Fibroblast of lung (primary cell): ENCODE data around the gene BCL10. TPM values are rescaled to one million over a fixed set of nuclear protein-coding genes. Genes with fewer than 3 reads are reported as not detected.

Experiments used
- DNase-seq, 2 donors: peaks; one replicate each; pipeline versions ENCODE4 v3.0.0 to v3.0.0-alpha.2; 2010; ENCODE audit warnings: low read depth in 2 of 2
- H2AFZ ChIP-seq: 2 replicates; pipeline ENCODE4 v1.5.1; 2012; ENCODE audit warnings: low read length, control low read depth, inconsistent platforms
- H3K27ac ChIP-seq: 2 replicates; pipeline ENCODE4 v1.5.1; 2011; ENCODE audit warnings: low read length, control low read depth; ENCODE audit not compliant: insufficient read depth
- H3K27me3 ChIP-seq: 2 replicates; pipeline ENCODE4 v1.5.1; 2011; ENCODE audit warnings: mild to moderate bottlenecking, low read length; ENCODE audit not compliant: control insufficient read depth, insufficient read depth
- H3K36me3 ChIP-seq: 2 replicates; pipeline ENCODE4 v1.5.1; 2011; ENCODE audit warnings: low read length; ENCODE audit not compliant: control insufficient read depth, insufficient read depth
- H3K4me1 ChIP-seq: 2 replicates; pipeline ENCODE4 v1.5.1; 2011; ENCODE audit warnings: low read length; ENCODE audit not compliant: control insufficient read depth, insufficient read depth; ENCODE audit errors: extremely low read depth
- H3K4me2 ChIP-seq: 2 replicates; pipeline ENCODE4 v1.5.1; 2011; ENCODE audit warnings: low read length, control low read depth; ENCODE audit not compliant: insufficient read depth; ENCODE audit errors: extremely low read depth
- H3K4me3 ChIP-seq, 4 experiments: fragments of 200-600 bp in 1 of 4; sonication (generic) in 1 of 4; replicated peaks in 1 of 4; 2 replicates each; pipeline ENCODE4 v1.5.1; 2011 to 2016; ENCODE audit warnings: low read length in 4 of 4, low read depth in 3 of 4, mild to moderate bottlenecking in 3 of 4, control low read depth in 2 of 4, inconsistent platforms in 1 of 4, mixed read lengths in 1 of 4; ENCODE audit not compliant: insufficient read depth in 1 of 4; ENCODE audit errors: control extremely low read depth in 1 of 4
- H3K79me2 ChIP-seq: 2 replicates; pipeline ENCODE4 v1.5.1; 2012; ENCODE audit warnings: mild to moderate bottlenecking, low read length, inconsistent platforms; ENCODE audit not compliant: control insufficient read depth, insufficient read depth
- H3K9ac ChIP-seq: 2 replicates; pipeline ENCODE4 v1.5.1; 2011; ENCODE audit warnings: mild to moderate bottlenecking, low read length, control low read depth; ENCODE audit not compliant: insufficient read depth
- H3K9me3 ChIP-seq: 2 replicates; pipeline ENCODE4 v1.5.1; 2012; ENCODE audit warnings: low read depth, low read length; ENCODE audit not compliant: control insufficient read depth, insufficient read depth
- H4K20me1 ChIP-seq: 2 replicates; pipeline ENCODE4 v1.5.1; 2011; ENCODE audit warnings: low read length; ENCODE audit not compliant: control insufficient read depth, insufficient read depth; ENCODE audit errors: extremely low read depth
- EZH2 ChIP-seq: IDR thresholded peaks from 2 replicates; pipeline ENCODE4 v1.5.1; 2012; ENCODE audit warnings: low read length, control low read depth, mild to moderate bottlenecking; ENCODE audit errors: missing control alignments
- polyA plus RNA-seq, 2 donors: library from polyadenylated mRNA; depleted of rRNA in 1 of 2; stranded (reverse) in 1 of 2; unstranded in 1 of 2; fragments of >200 nt; gene quantifications; 2 replicates each; pipeline ENCODE4 v1.2.1, GENCODE V29; 2011 to 2012; ENCODE audit warnings: missing spikeins in 1 of 2
- total RNA-seq: library from RNA; depleted of rRNA; stranded (reverse); fragments of >200 nt; gene quantifications from 2 replicates; pipeline ENCODE4 v1.2.1, GENCODE V29; 2014
- TF ChIP-seq, protein P1 (sequence below), 2 donors: IDR thresholded peaks in 1 of 2; conservative IDR thresholded peaks in 1 of 2; 1 replicate in 1 of 2; 2 replicates in 1 of 2; pipeline ENCODE4 v1.5.1; 2011 to 2012; ENCODE audit warnings: low read length in 2 of 2, control low read depth in 1 of 2, inconsistent platforms in 1 of 2, low read depth in 1 of 2, mild to moderate bottlenecking in 1 of 2

BCL10 gene
- total and polyA plus RNA-seq, 2 donors (not counting 1 experiment from before 2014, with no cell fraction given), result 18.8 to 30.2 TPM

DNA sequence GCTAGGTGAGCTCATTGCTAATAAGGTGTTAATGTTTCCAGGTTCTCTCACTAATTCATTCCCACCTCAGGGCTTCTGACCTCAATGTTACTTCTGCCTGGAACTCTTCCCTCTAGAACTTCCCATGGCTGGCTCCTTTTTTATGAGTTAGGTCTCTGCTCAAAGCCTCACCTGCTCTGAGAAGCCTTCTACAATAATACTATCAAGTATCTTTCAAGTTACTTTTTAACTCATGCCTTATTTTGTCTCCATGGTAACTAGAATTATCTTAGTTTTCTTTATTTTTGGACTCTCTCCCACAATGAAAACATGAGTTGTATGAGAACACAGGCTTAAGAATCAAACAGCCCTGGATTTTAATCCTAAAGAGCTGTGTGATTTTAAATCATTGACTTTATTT, 13.4 kb downstream of the BCL10 start:
- Histone ChIP-seq H3K4me1 (peaks cover 5% of the 10 kb centered on the region), H3K27ac (no peak overlapping the region), H3K79me2 (peaks cover 17% of the 10 kb centered on the region), H4K20me1 (peaks cover 2% of the 10 kb centered on the region), H3K9ac (no peak overlapping the region), H3K4me3 (no peak overlapping the region), H3K36me3 (peaks cover 5% of the 10 kb centered on the region), H3K4me2 (no peak overlapping the region), H3K27me3 (no peaks in the 10 kb centered on the region), H3K9me3 (no peaks in the 10 kb centered on the region), H2AFZ (no peak overlapping the region)
- DNase-seq, result no peak
- no peak for TF ChIP-seq EZH2
- TF ChIP-seq, protein P1, sequence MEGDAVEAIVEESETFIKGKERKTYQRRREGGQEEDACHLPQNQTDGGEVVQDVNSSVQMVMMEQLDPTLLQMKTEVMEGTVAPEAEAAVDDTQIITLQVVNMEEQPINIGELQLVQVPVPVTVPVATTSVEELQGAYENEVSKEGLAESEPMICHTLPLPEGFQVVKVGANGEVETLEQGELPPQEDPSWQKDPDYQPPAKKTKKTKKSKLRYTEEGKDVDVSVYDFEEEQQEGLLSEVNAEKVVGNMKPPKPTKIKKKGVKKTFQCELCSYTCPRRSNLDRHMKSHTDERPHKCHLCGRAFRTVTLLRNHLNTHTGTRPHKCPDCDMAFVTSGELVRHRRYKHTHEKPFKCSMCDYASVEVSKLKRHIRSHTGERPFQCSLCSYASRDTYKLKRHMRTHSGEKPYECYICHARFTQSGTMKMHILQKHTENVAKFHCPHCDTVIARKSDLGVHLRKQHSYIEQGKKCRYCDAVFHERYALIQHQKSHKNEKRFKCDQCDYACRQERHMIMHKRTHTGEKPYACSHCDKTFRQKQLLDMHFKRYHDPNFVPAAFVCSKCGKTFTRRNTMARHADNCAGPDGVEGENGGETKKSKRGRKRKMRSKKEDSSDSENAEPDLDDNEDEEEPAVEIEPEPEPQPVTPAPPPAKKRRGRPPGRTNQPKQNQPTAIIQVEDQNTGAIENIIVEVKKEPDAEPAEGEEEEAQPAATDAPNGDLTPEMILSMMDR (conservative IDR thresholded peaks at IDR 0.05 in 1 of 2, IDR thresholded peaks at IDR 0.05 in 1 of 2; ENCODE audit: low read depth in 1 of 2, low read length in 2 of 2), result no peak

GRCh38 chr1:85259912-85260274, 16.5 kb downstream of the BCL10 start:
- Histone ChIP-seq H3K4me2 (peak overlapping the region; percentile 85), H3K27ac (peak overlapping the region; percentile 91), H4K20me1 (peaks cover 2% of the 10 kb centered on the region), H3K9ac (peak overlapping the region; percentile 32), H3K9me3 (no peaks in the 10 kb centered on the region), H3K4me3 (peak overlapping the region; percentile 28 to 94 (median 72)), H2AFZ (peak overlapping the region; percentile 62), H3K4me1 (peaks cover 7% of the 10 kb centered on the region), H3K27me3 (no peaks in the 10 kb centered on the region), H3K36me3 (peaks cover 2% of the 10 kb centered on the region), H3K79me2 (peaks cover 22% of the 10 kb centered on the region)
- DNase-seq, result peak; percentile 63 to 66
- TF ChIP-seq, protein P1 (conservative IDR thresholded peaks at IDR 0.05 in 1 of 2, IDR thresholded peaks at IDR 0.05 in 1 of 2; ENCODE audit: low read depth in 1 of 2, low read length in 2 of 2), result no peak
- TF ChIP-seq EZH2, result no peak

GRCh38 chr1:85259118-85259911, 17.1 kb downstream of the BCL10 start, which contains the start of gene C1orf52:
C1orf52 (minus strand) TSS chr1:85259662; CDS start chr1:85259633, 29 bp downstream.
- Histone ChIP-seq H3K4me1 (peaks cover 7% of the 10 kb centered on the region), H3K27me3 (no peaks in the 10 kb centered on the region), H3K4me3 (peak within 1 kb of the TSS; percentile 70 to 94 (median 91)), H3K36me3 (peaks cover 2% of the 10 kb centered on the region), H3K9me3 (no peaks in the 10 kb centered on the region), H2AFZ (peak within 1 kb of the TSS; percentile 91), H4K20me1 (peaks cover 2% of the 10 kb centered on the region), H3K79me2 (peaks cover 22% of the 10 kb centered on the region), H3K4me2 (peak within 1 kb of the TSS; percentile 100), H3K27ac (peak within 1 kb of the TSS; percentile 91), H3K9ac (peak within 1 kb of the TSS; percentile 94)
- peak; percentile 87 to 92 for DNase-seq
- no peak for TF ChIP-seq EZH2
- TF ChIP-seq, protein P1 (conservative IDR thresholded peaks at IDR 0.05 in 1 of 2, IDR thresholded peaks at IDR 0.05 in 1 of 2; ENCODE audit: low read depth in 1 of 2, low read length in 2 of 2), result peak; percentile 77 to 84
